ENCODE results near the gene SKIL.

The SKIL gene

DNA sequence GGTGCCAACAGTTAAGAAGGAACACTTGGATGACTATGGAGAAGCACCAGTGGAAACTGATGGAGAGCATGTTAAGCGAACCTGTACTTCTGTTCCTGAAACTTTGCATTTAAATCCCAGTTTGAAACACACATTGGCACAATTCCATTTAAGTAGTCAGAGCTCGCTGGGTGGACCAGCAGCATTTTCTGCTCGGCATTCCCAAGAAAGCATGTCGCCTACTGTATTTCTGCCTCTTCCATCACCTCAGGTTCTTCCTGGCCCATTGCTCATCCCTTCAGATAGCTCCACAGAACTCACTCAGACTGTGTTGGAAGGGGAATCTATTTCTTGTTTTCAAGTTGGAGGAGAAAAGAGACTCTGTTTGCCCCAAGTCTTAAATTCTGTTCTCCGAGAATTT, 3.0 kb downstream of the SKIL start:
- TF ChIP-seq, protein P1, sequence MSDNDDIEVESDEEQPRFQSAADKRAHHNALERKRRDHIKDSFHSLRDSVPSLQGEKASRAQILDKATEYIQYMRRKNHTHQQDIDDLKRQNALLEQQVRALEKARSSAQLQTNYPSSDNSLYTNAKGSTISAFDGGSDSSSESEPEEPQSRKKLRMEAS (IDR thresholded peaks at IDR 0.05) = no peak

- TF ChIP-seq TAF1 (IDR thresholded peaks at IDR 0.05; ENCODE audit: low read depth) (no peak), CREB1 (IDR thresholded peaks at IDR 0.05; ENCODE audit: low read depth) (no peak), ZBTB7A (IDR thresholded peaks at IDR 0.05; ENCODE audit: low read depth) (no peak), RAD21 (IDR thresholded peaks at IDR 0.05; ENCODE audit: low read depth) (no peak), YY1 (IDR thresholded peaks at IDR 0.05; ENCODE audit: low read depth) (no peak), NFIC (IDR thresholded peaks at IDR 0.05) (no peak), FOXM1 (IDR thresholded peaks at IDR 0.05; ENCODE audit: borderline replicate concordance, low read depth) (no peak), CEBPB (IDR thresholded peaks at IDR 0.05) (no peak), TEAD4 (IDR thresholded peaks at IDR 0.05) (no peak), TCF12 (IDR thresholded peaks at IDR 0.05; ENCODE audit: low read depth) (no peak), EGR1 (IDR thresholded peaks at IDR 0.05) (no peak), EP300 (IDR thresholded peaks at IDR 0.05; ENCODE audit: borderline replicate concordance) (no peak)
- TF ChIP-seq, protein P2, sequence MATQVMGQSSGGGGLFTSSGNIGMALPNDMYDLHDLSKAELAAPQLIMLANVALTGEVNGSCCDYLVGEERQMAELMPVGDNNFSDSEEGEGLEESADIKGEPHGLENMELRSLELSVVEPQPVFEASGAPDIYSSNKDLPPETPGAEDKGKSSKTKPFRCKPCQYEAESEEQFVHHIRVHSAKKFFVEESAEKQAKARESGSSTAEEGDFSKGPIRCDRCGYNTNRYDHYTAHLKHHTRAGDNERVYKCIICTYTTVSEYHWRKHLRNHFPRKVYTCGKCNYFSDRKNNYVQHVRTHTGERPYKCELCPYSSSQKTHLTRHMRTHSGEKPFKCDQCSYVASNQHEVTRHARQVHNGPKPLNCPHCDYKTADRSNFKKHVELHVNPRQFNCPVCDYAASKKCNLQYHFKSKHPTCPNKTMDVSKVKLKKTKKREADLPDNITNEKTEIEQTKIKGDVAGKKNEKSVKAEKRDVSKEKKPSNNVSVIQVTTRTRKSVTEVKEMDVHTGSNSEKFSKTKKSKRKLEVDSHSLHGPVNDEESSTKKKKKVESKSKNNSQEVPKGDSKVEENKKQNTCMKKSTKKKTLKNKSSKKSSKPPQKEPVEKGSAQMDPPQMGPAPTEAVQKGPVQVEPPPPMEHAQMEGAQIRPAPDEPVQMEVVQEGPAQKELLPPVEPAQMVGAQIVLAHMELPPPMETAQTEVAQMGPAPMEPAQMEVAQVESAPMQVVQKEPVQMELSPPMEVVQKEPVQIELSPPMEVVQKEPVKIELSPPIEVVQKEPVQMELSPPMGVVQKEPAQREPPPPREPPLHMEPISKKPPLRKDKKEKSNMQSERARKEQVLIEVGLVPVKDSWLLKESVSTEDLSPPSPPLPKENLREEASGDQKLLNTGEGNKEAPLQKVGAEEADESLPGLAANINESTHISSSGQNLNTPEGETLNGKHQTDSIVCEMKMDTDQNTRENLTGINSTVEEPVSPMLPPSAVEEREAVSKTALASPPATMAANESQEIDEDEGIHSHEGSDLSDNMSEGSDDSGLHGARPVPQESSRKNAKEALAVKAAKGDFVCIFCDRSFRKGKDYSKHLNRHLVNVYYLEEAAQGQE (IDR thresholded peaks at IDR 0.05; ENCODE audit: low read depth) = no peak
- TF ChIP-seq, protein P1 (IDR thresholded peaks at IDR 0.05) = no peak
- TF ChIP-seq, protein P3, sequence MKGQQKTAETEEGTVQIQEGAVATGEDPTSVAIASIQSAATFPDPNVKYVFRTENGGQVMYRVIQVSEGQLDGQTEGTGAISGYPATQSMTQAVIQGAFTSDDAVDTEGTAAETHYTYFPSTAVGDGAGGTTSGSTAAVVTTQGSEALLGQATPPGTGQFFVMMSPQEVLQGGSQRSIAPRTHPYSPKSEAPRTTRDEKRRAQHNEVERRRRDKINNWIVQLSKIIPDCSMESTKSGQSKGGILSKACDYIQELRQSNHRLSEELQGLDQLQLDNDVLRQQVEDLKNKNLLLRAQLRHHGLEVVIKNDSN (IDR thresholded peaks at IDR 0.05) = no peak
Measured at GRCh38 chr3:170360916-170361315, 3.4 kb downstream of the SKIL start.

- TF ChIP-seq NFIC (IDR thresholded peaks at IDR 0.05) (no peak), ZBTB7A (IDR thresholded peaks at IDR 0.05; ENCODE audit: low read depth) (no peak), FOXM1 (IDR thresholded peaks at IDR 0.05; ENCODE audit: borderline replicate concordance, low read depth) (no peak), TEAD4 (IDR thresholded peaks at IDR 0.05) (no peak), EGR1 (IDR thresholded peaks at IDR 0.05) (no peak), TAF1 (IDR thresholded peaks at IDR 0.05; ENCODE audit: low read depth) (no peak), TCF12 (IDR thresholded peaks at IDR 0.05; ENCODE audit: low read depth) (no peak), CREB1 (IDR thresholded peaks at IDR 0.05; ENCODE audit: low read depth) (no peak)
- TF ChIP-seq, protein P3 (IDR thresholded peaks at IDR 0.05) = no peak
- TF ChIP-seq, protein P2 (IDR thresholded peaks at IDR 0.05; ENCODE audit: low read depth) = no peak
- TF ChIP-seq, protein P1 (IDR thresholded peaks at IDR 0.05) = no peak
Measured at GRCh38 chr3:170361711-170362110, 4.2 kb downstream of the SKIL start.

DNA sequence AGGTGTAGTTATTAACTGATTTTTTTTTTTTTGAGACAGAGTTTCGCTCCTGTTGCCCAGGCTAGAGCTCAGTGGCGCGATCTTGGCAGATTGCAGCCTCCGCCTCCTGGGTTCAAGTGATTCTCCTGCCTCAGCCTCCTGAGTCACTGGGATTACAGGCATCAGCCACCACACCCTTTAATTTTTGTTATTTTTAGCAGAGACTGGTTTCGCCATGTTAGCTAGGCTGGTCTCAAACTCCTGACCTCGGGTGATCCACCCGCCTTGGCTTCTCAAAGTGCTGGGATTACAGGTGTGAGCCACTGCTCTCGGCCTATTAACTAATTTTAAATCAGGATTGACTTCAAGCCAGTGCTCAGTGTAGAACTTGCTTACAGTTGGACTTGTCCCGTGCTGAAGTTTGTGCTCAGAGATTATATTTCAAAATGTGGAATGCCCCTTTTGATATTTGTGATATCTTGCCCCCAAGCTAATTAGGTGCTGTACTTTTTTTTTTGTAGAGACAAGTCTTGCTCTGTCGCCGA, 6.0 kb downstream of the SKIL start:
- TF ChIP-seq ZBTB7A (IDR thresholded peaks at IDR 0.05; ENCODE audit: low read depth) (no peak), TAF1 (IDR thresholded peaks at IDR 0.05; ENCODE audit: low read depth) (no peak), EP300 (IDR thresholded peaks at IDR 0.05; ENCODE audit: borderline replicate concordance) (no peak)

DNA sequence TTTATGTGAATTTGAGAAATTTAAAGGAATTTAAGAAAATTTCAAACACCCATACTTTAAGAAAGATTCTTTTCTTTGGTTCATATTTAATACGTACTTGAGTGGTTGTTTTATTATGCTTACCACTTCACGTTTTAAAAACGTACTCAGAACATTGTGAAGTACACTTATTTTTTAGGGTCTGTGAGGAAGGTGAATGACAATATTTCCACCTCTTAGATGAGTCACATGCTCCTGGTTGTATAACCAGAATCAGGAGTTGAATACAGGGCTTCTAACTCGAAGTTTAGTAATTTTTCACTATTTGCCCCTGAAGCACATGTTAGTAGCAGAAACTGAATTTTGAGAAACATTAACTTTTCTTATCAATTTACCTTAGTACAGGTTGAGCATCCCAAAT, 7.5 kb downstream of the SKIL start:
- no peak for TF ChIP-seq FOXM1 (IDR thresholded peaks at IDR 0.05; ENCODE audit: borderline replicate concordance, low read depth)
- no peak for TF ChIP-seq CEBPB (IDR thresholded peaks at IDR 0.05)
- TF ChIP-seq ZBTB7A (IDR thresholded peaks at IDR 0.05; ENCODE audit: low read depth) = no peak

DNA sequence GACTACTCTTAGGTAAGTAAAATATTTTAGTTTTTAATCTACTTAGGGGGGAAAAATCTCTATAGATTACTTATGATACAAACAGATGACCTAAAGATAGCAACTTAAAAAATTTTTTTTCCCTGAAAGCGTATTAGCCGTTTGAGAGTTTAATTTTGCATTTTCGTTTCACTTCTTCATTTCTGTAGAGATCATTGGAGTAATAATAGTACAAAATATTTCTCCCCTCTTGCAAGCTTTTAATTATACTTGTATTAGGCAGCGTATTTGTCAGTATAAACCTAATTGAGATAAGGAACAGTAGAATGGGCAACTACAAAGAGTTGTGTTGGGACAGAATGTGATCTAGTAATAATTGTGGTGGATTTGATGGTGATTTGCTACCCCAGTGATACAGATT, 10.3 kb downstream of the SKIL start:
- no peak for TF ChIP-seq TAF1 (IDR thresholded peaks at IDR 0.05; ENCODE audit: low read depth)
- no peak for TF ChIP-seq ZBTB7A (IDR thresholded peaks at IDR 0.05; ENCODE audit: low read depth)
- no peak for TF ChIP-seq TEAD4 (IDR thresholded peaks at IDR 0.05)
- TF ChIP-seq, protein P2 (IDR thresholded peaks at IDR 0.05; ENCODE audit: low read depth) = no peak
- no peak for TF ChIP-seq CEBPB (IDR thresholded peaks at IDR 0.05)
- no peak for TF ChIP-seq NFIC (IDR thresholded peaks at IDR 0.05)
- TF ChIP-seq, protein P1 (IDR thresholded peaks at IDR 0.05) = no peak
- TF ChIP-seq, protein P3 (IDR thresholded peaks at IDR 0.05) = no peak
- no peak for TF ChIP-seq CREB1 (IDR thresholded peaks at IDR 0.05; ENCODE audit: low read depth)
- TF ChIP-seq RAD21 (IDR thresholded peaks at IDR 0.05; ENCODE audit: low read depth) = no peak
- no peak for TF ChIP-seq EP300 (IDR thresholded peaks at IDR 0.05; ENCODE audit: borderline replicate concordance)
- TF ChIP-seq TCF12 (IDR thresholded peaks at IDR 0.05; ENCODE audit: low read depth) = no peak
- TF ChIP-seq EGR1 (IDR thresholded peaks at IDR 0.05) = no peak
- no peak for TF ChIP-seq FOXM1 (IDR thresholded peaks at IDR 0.05; ENCODE audit: borderline replicate concordance, low read depth)
- no peak for TF ChIP-seq YY1 (IDR thresholded peaks at IDR 0.05; ENCODE audit: low read depth)
